GM21381 (cell line): Measurements from ENCODE around the gene DAB1.

ENCODE experiments used
- ATAC-seq: cut with Tn5 transposase; IDR thresholded peaks from one replicate; pipeline ENCODE4 v1.9.1; 2021; ENCODE audit warnings: mild to moderate bottlenecking, moderate library complexity; ENCODE audit not compliant: unreplicated experiment

Gene DAB1

DNA sequence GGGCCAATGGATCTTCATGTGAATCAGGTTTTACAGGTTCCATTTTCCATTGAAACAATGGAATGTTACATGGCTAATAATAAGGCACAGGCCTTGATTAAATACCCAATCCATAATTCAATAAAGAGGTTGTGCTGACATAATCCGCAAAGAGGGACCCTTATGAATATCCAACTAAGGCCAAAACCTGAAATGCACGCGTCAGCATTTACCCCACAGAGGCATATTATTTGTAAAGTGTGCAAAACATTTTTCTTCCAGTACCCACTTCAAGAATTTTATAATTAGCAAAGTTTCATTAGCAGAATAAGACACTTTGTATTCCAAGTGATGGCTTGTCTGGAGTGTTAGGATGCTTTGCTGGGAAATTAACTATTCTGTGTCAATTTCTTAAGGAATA, 237.4 kb downstream of the DAB1 start:
- no peak for ATAC-seq

DNA sequence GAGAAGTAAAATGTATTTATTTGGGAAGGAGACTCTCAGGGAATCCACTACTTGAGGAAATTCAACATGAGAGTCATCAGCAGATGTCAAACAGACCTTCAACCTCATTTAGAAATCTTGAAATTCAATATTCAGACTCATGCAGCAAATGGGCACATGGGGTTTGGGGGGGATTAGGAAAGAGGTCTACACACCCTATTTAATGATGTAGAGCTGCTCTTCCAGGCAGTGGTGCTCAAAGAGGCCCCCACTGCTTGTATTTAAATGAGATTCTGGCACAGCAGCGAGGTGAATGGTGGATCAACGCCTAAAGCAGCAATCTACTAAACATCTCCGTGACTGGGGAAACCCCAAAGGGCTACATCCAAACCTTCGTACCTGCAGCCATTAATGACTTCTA, 244.9 kb downstream of the DAB1 start:
- no peak for ATAC-seq

DNA sequence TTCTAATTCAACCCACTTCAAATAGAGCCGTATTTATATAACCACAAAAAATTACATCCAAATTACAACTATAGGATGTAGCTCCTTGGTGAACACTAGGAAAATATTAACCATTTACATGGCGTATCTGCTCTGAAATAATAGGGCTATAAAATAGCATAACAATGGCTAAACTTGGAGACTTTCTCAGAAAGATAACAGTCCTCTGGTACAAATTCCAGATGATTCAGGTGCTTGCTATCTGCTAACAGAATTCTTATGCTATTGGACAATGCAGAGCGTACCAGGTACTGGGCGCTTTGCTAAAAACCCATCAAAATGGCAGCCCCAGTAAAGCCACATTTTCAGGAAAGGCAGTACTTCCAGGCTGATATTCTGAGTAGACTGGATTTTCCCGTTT, 248.4 kb downstream of the DAB1 start:
- ATAC-seq = no peak

DNA sequence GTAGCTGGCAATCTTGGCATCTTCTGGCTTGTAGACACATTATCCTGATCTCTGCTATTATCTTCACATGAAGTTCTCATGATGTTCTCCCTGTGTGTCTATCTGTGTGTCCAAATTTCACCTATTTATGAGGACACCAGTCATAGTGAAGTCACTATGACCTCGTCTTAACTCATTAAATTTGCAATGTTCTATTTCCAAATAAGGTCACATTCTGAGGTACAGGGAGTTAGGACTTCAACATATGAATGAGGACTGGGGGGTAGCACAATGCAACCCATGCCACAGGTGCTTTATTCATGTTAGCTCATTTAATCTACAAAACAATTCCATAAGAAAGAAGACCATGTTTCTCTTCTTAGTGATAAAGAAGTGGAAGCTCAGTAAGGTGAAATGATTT, 251.8 kb downstream of the DAB1 start:
- no peak for ATAC-seq

DNA sequence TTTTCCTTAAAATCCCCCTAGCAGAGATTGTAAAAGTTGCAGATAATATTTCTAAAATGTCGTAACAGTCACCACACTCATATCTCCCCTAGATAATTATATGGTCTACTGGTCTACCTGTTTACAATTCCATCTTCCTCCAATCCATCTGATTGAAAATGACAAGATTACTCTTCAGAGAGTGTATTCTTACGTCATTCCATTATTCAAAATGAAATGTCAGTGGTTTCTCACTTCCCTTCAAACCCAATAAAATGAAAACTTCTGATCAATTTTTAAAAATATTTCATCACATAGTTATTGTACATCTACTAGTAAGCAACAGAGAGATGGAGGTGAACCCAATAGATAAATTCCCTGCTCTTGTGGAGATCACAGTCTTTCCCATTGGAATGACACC, 255.9 kb downstream of the DAB1 start:
- peak; percentile 52 for ATAC-seq

DNA sequence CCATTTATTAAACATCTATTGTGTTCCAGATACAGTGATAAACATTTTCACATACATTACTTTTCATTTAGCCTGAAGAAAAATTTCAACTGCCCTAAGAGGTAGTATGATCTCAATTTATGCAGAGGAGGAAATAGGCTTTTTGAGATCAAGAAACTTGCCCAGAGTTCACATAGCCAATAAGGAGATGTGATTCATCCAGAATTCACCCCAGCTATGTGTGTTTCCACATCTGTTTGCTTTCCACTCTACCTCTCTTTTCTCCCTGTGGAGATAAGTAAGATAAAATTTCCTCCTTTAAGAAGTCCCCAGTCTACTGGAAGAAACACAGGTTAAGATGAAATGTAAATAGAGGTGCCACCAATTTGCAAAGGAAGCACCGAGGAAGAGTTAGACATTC, 258.3 kb downstream of the DAB1 start:
- ATAC-seq = no peak

DNA sequence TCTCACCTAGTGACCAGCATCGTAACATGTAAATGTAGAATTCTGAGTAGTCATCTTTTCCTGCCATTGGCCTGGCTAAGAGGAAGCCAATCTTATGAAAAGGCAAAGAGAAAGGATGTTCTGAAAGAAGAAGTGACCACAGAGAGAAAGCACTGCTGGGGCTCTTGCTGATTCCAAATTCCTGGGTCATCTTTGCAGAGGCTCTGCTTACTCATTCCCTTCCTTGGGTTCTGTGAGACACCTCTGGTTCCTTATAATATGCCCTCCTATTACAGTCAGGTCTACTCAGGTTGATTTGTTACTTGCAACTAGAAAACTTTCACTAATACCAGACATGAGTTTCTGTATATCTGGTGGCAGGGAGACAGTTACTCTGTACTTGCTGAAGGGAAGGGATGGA, 259.3 kb downstream of the DAB1 start:
- ATAC-seq = no peak

DNA sequence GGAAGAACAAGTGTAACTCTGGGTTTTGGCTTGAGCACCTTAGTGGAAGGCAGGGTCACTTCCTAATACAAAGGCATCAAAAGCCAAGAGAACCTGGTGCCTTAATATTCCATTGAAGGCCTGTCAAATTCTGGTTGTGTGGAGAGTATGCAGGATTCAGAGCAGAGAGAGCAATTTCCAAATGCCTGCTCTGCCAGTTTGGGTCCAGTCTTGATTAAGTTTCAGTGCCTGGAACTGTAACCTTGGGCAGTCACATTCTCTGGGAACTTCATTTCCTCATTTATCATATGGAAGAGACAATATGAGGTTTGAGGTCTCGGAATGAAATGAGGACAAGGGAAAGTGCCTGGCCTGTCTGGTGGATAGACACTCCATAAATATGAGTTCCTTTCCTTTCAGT, 260.1 kb downstream of the DAB1 start:
- ATAC-seq = no peak

DNA sequence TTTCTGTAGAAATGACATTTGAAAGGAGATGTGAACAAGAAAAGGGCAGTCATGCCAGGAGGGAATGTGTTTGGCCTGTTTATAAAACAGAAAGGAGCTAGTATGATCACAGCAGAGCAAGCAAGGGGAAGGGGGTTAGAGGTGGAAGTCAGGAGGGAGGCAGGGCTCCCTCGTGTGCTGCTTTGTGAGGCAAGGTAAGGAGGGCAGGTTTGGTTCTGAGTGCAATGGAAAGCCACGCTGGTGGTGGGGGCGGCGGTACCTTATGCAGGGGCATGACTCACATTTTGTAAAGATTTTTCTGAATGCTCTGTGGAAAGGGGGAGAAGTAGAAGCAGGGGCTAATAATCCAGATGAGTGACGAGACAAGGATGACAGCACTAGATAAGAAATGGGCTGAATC, 260.5 kb downstream of the DAB1 start:
- ATAC-seq = no peak

DNA sequence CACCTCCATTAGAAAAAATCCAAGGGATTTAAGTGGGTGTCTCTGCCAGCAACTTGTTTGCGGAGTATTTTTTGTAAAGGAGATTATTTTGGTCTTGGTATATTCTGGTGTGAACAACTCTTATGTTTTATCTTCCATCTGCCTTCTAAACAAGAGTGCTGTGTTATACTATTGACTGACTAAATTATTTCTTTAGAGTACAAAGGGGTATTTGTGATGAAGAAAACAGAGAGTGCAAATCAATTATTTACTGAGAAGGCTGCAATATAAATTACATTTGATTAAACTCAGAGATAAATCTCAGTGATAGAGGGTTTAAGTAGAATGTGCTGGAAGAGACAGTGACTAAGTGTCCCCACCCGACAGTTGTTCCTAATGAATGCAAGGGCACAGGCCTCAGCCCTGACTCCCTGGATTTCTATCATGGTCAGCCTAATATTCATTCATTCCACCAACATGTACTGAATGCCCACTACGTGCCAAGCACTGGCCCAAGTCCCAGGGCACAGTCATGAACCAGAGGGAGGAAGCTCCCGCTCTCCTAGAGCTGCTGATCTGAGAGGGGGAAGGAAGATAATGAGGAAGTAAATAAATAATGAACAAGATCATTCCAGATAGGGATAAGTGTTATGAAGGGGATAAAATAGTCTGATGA, 261.1 kb downstream of the DAB1 start:
- ATAC-seq = no peak

DNA sequence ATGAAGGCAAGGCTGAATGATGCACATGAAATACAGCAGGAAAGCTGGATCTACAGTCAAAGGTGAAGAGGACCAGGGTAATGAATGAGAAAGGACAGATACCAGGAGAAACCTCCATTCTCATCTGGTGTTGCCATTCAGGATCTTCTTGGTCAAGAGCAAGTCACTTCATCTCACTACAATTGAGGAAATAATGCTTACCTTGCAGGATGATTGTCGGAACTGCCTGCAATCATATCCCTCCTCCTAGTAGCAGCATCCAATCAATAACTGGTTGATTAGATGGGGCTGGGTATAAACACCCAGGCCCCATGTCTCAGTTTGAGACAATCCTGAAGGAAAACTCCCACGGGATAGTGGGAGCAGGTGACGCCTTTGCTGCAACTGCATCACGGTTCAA, 263.3 kb downstream of the DAB1 start:
- no peak for ATAC-seq

DNA sequence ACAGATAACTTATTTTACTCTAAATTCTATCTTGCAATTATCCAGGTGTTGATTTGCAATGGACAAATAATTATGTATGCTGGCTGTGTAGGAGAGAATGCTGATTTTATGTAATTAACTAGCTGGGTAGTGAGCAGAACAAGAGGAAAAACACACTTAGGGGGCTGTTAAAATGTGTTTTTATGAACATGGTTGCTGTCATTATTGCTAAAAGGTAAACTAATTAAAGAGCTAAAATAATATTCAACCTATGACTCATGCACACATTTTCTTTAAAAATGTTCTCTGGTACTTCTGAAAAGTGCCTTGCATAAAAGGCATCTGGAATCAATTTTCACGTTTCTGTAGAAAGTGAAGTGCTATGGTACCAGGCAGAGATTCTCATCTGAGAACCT, 265.3 kb downstream of the DAB1 start:
- ATAC-seq = no peak

DNA sequence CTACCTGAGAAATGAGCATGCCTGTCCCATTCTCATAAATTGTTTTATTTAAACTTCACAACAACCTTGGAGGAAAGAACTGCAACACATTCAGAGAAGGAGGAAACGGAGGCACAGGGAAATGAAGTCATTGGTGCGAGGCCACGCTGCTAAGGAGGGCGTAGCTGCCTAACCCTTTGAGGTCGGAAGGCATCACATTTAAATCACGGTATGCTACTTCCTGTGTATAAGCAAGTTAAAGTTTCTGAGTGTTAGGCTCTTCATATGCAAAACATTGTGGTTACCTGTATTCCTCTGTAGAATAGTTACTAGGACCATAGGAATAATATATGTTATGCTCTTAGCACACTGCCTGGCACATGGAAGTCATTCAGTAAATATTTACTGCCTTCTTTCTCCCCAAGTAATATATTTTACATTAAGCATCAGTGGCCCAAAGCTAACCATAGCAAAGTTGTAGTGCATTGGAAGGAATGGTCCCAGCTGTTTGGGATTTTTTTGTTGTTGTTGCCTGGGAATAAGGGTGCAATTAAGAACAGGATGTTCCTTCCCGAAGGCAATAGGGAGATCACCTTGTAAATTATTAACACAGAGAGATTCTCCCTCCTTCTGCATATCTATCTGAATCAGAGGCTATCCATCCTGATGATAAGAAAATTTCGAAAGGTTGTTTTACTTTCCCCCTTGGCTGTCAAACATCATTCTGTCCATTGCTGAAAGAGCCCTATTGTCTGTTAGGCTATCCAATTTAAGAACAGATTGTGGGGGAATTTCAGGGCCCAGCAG, 265.8 kb downstream of the DAB1 start:
- ATAC-seq = no peak

DNA sequence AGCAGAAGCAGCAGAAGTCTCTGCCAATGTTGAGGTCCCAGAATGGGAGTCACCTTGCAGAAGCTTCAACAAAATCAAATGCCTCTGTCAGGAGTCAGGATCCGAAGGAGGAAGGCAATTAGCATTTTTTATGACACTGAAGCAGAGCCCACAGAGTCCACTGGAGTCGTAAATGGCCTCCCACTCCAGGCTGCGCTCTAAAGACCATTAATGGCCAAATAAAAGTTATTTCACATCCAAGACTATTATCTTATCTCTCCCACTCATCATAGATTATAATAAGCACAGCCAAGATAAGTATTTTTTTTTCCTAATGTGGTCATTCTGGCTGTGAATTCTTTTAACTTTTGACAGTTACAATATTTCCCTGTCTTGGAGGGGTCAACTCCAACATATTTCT, 267.0 kb downstream of the DAB1 start:
- ATAC-seq = no peak

DNA sequence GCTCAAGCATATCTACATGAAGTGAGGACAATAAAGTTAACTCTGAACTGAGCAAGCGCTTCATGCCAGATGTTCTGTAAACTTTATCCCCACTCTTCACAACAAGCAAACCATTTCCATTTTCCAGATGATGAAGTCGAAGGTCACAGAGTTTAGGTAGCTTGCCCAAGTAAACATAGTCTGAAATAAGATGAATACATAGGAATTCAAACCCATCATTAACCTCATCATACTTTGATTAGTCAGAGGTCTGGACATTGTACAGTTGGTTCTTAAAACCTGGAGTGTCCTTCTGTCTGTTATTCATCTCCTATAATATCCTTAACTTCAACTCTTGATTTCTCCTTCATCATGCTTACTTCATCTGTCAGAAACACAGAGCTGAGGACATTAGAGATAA, 277.8 kb downstream of the DAB1 start:
- ATAC-seq = no peak

DNA sequence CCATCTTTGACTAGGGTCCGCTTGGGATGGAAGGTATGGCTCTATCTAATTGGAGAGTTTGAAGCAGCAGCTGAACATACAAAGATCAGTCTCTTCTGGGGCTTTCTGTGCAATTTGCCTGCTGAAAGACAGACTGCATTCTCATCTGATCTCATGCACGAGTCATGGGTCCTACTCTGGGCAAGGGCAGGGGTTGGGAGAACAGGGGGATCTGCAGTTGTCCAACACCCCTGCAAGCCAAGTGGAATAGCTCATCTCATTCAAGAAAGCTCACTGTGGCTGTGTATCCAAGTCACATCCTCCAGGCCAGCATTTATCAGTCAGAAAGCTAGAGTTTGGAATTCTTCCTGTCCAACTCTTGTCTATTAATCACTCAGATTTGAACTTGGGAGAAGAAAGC, 280.9 kb downstream of the DAB1 start:
- ATAC-seq = no peak

DNA sequence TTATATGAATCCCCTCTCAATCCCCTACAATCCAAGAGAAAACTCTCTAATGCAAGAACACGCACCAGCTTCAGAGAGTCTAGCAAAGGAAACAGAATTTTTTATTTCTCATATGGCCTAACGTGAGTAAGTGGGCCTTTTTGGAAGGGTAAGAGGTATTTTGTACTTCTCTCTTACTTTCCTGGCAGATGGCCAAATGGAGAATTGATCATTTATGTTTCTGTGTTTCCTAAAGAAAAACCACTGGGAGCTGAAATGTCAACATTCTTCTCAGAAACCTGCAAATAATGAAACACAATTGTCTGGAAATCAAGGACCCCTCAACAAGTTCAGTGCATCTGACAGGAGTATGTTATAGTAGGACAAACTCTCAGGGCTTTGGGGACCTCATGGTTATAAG, 281.7 kb downstream of the DAB1 start:
- ATAC-seq = no peak

DNA sequence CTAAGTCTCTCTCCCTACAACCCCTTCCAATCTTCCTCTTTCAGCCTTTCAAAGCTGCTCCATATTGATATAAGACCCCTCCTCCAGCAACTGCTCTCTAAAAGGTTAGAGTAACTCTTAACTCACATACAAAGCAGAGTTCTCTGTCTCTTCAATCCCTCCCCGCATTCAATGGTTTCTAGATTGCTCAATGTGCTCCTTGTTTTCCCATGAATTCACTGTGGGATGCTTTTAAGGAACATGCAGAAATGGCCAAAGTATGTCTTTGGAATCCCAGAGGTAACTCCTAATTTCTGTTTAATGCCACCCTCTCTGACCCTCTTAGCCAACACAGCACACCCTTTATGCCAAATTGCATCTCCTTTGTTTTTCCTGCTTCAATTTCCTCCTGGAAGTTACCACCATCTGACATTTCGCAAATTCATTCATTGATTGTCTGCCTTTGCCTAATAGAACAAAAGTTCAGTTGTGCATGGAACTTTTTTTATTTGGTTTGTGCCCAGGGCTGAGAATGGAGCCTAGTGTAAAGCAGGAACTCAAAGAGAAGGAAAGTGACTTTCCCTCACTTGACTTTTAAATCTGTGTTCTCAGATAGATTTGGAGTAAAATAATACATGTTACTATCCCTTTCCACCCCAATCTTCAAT, 285.3 kb downstream of the DAB1 start:
- ATAC-seq = no peak

DNA sequence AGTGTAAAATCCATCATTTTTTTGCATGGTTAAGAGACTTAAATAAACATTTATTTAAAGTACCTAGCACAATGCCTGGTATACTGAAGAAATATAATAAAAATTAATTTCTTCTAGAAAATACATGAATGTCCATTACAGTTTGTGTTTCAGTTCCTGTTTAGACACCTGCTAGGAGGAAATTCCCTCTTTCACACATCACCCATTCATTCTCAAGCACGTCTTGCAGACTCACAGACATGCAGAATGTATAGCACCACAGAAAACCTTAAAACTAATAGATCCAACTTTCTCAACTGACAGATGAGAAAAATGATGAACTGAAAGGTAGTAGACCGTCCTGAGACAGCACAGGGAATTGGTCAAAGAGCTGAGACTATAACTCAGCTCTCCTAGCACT, 285.9 kb downstream of the DAB1 start:
- peak; percentile 85 for ATAC-seq

DNA sequence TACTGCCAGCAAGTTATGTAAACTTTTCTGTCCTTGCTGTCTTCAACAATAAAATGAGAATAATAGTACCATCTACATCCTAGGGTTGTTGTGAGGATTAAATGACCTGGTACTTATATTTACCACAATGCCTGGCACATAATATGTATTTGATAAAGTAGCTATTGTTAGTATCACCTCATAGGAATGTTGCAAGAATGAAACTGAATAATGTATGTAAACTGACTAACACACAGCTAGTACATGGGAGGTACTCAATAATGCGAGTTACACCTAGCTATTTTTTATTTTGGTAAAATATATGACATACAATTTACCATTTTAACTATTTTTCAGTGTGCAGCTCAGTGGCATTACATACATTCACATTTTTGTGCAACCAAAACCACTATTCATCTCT, 289.1 kb downstream of the DAB1 start:
- no peak for ATAC-seq

DNA sequence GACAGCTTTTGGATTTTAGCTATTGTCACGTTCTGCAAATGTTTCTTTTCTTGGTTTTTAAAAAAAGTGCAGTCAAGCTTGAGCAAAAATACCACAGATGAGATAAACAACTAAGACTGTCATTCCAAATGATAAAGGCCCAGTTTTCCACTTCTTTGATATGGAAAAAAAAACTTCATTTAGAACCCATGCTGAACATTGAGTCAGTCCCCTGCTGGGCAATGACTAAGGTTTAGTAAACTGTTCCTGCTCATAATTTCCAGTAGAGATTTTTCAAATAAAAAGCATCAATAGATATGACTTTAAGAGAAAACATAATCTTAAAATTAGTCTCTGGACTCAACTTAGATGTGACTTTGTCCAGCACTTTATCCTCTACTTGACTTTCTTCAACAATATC, 290.2 kb downstream of the DAB1 start:
- ATAC-seq = no peak

DNA sequence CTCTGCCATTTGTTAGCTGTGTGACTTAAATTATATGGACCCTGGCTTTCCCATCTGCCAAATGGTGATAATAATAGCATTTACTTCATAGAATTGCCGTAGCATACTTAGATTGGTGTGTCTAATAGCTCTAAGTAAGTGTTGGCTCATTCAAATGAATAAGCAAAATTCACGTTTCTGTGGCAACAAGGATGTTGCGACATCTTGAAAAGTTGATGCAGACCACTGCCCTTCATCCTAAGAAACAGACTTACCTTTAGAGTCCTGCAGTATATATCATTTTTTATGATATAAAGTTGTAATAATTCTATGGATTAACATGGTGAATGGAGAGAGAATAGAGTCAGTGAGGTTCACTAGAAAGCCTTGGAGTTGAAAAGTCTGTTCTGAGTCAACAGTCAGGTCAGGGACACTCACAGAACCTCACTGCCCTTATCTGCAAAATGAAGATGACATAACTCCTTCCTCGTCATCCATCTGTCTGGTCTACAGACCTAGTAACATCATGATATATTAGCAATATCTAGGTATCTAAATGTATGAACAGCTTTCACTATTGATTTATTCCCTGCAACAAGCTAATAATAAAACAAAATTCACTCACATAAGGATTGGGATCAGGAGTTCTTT, 290.8 kb downstream of the DAB1 start:
- ATAC-seq = no peak
